ENCODE data around the gene CLTB. TPM values are rescaled to one million over a fixed set of nuclear protein-coding genes. Genes with fewer than 3 reads are reported as not detected.
A peak's percentile ranks its signal among the peaks of the same experiment; 100 is the strongest.

The CLTB gene
- total RNA-seq, 1 donor from 2014 or later: 216 TPM

DNA sequence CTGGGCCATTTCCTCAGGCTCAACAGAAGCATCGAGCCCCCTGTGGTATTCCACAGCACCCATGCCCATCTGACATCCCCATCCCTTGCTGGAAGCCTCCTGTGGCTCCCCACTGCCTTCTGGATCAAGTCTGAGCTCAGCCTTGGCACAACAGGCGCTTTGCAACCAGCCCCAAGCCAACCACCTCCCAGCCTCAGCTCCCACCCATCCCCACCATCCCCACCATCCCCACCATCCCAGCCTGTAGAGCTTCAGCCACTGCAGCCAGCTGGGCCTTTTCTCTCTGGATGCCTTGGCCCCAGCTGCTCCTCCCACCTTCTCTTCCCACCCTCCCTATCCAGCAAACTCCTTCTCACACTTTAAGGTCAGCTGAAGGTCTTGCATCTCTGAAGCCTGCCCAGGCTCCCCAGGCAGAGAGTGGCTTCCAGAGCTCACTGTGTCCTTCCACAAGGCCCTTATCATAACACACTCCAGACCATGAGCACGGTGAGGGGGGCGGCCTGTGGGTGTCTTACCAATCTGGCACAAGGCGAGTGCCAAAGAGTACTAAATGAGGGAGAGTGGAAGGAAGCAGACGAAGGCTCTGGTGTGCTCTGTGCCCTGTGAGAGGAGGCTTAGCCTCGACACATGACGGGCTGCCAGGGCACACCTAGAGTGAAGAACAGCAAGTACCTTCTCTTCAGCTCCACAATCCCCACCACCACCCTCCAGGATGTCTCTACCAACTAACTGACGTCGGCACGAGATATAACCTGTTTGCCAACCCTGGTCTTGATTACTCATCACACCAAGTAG is 21.3 kb downstream of the CLTB start:
- intact Hi-C loops (cut with micrococcal nuclease): no loop called here
- Histone ChIP-seq H3K36me3 (peaks cover 72% of the 10 kb centered on the region), H3K27ac (replicated peaks) (peak overlapping the region; percentile 84), H3K9me3 (replicated peaks) (no peaks in the 10 kb centered on the region), H3K4me3 (no peak overlapping the region), H3K4me1 (peaks cover 36% of the 10 kb centered on the region), H3K27me3 (ENCODE audit: low read depth) (no peaks in the 10 kb centered on the region)
- TF ChIP-seq, protein P1, sequence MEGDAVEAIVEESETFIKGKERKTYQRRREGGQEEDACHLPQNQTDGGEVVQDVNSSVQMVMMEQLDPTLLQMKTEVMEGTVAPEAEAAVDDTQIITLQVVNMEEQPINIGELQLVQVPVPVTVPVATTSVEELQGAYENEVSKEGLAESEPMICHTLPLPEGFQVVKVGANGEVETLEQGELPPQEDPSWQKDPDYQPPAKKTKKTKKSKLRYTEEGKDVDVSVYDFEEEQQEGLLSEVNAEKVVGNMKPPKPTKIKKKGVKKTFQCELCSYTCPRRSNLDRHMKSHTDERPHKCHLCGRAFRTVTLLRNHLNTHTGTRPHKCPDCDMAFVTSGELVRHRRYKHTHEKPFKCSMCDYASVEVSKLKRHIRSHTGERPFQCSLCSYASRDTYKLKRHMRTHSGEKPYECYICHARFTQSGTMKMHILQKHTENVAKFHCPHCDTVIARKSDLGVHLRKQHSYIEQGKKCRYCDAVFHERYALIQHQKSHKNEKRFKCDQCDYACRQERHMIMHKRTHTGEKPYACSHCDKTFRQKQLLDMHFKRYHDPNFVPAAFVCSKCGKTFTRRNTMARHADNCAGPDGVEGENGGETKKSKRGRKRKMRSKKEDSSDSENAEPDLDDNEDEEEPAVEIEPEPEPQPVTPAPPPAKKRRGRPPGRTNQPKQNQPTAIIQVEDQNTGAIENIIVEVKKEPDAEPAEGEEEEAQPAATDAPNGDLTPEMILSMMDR (IDR thresholded peaks at IDR 0.05; ENCODE audit: borderline replicate concordance): no peak
- DNase-seq: peak; percentile 69

DNA sequence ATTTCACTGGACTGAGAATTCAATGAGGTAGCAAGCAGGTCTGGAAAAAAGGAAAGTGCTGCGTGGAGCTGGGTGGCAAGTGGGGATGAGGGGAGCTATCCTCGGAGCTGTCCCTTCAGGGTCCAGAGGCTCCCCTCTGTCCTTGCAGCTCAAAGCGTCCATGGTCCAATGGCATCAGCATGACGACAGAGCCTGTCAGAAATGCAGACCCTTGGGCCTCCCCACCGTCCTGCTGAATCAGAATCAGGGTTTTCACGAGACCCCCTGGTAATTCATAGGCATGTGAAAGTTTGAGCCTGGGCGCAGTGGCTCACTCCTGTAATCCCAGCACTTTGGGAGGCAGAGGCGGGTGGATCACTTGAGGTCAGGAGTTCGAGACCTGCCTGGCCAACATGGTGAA is 22.2 kb downstream of the CLTB start:
- TF ChIP-seq, protein P1 (IDR thresholded peaks at IDR 0.05; ENCODE audit: borderline replicate concordance): no peak
- Histone ChIP-seq H3K9me3 (replicated peaks) (no peaks in the 10 kb centered on the region), H3K4me1 (peaks cover 44% of the 10 kb centered on the region), H3K27me3 (ENCODE audit: low read depth) (no peaks in the 10 kb centered on the region), H3K36me3 (peaks cover 69% of the 10 kb centered on the region), H3K27ac (replicated peaks) (peak overlapping the region; percentile 84), H3K4me3 (no peak overlapping the region)
- intact Hi-C loops (cut with micrococcal nuclease): no loop called here
- no peak for DNase-seq

DNA sequence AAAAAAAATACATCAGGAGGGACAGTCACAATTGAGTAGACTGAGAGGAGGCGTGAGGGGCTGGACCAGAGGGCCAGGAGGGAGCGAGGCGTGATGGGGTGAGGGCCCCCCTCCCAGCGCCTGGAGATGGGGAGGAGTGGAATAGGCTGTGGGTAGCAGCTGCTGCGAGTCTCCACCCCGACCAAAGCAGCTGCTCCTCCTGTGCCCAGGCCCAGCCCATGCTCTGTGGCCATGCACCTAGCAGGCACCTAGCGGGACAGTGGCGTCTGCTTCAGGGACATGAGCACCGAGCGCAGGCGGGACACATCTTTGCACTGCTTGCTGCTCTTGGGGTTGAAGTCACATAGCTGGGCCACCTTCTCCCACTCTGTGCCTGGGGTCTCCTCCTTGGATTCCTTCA is 23.8 kb downstream of the CLTB start:
- no peak for DNase-seq
- TF ChIP-seq, protein P1 (IDR thresholded peaks at IDR 0.05; ENCODE audit: borderline replicate concordance): no peak
- Histone ChIP-seq H3K27ac (replicated peaks) (peak overlapping the region; percentile 37), H3K36me3 (peaks cover 57% of the 10 kb centered on the region), H3K27me3 (ENCODE audit: low read depth) (no peaks in the 10 kb centered on the region), H3K9me3 (replicated peaks) (no peaks in the 10 kb centered on the region), H3K4me1 (peaks cover 53% of the 10 kb centered on the region), H3K4me3 (no peak overlapping the region)
- intact Hi-C loops (cut with micrococcal nuclease): no loop called here

DNA sequence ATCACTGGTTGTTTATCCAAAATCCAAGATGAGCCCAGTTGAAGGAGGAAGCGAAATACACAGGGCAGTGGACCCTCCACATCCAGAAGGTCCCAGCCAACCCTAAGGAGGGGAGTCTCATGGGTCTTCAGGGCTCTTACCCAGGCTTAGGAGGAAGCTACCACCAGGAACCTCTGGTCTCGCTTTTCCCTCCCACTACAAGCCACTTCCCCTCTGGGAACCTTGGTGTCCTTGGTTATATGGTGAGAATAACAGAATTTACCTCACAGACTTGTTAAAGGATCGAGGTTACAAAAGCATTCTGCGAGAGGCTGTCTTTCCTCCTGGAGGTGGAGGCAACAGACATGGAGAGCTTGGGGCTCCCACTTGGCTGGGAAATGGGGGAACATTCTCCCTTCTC is 24.3 kb downstream of the CLTB start:
- Histone ChIP-seq H3K4me3 (no peak overlapping the region), H3K27ac (replicated peaks) (peak overlapping the region; percentile 37), H3K9me3 (replicated peaks) (no peaks in the 10 kb centered on the region), H3K36me3 (peaks cover 54% of the 10 kb centered on the region), H3K4me1 (peaks cover 59% of the 10 kb centered on the region), H3K27me3 (ENCODE audit: low read depth) (no peaks in the 10 kb centered on the region)
- TF ChIP-seq, protein P1 (IDR thresholded peaks at IDR 0.05; ENCODE audit: borderline replicate concordance): no peak
- intact Hi-C loops (cut with micrococcal nuclease): no loop called here
- DNase-seq: no peak

DNA sequence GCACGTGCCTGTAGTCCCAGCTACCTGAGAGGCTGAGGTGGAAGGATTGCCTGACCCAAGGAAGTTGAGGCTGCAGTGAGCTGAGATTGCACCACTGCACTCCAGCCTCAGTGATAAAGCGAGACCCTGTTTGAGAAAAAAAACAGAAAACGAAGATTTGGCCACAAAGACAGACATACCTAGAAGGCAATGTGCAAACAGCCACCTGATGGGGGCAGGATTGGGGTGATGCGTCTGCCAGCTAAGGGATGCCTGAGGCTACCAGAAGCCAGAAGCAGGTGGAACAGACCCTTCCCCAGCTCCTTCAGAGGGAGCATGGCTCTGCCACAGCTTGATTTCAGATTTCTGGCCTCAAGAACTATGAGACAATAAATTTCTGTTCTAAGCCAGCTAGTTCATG is 24.9 kb downstream of the CLTB start:
- Histone ChIP-seq H3K27ac (replicated peaks) (peak overlapping the region; percentile 99), H3K9me3 (replicated peaks) (no peaks in the 10 kb centered on the region), H3K27me3 (ENCODE audit: low read depth) (no peaks in the 10 kb centered on the region), H3K4me3 (no peak overlapping the region), H3K4me1 (peaks cover 61% of the 10 kb centered on the region), H3K36me3 (peaks cover 49% of the 10 kb centered on the region)
- TF ChIP-seq, protein P1 (IDR thresholded peaks at IDR 0.05; ENCODE audit: borderline replicate concordance): no peak
- DNase-seq: no peak
- intact Hi-C loops (cut with micrococcal nuclease): no loop called here
